Pancreas (tissue), 10 donors: Measurements from ENCODE around the gene TNFRSF21. TPM values are rescaled to one million over a fixed set of nuclear protein-coding genes. Genes with fewer than 3 reads are reported as not detected.
A peak's percentile ranks its signal among the peaks of the same experiment; 100 is the strongest.

ENCODE experiments used
- ATAC-seq, 4 donors: fragments of 200-7000 bp; cut with Tn5 transposase; one replicate each; pipeline versions ENCODE4 v1.8.0 to v1.9.1; 2020; ENCODE audit warnings: mild to moderate bottlenecking in 4 of 4, moderate library complexity in 4 of 4
- DNase-seq, 6 donors: peaks; one replicate each; pipeline ENCODE4 v3.0.0-alpha.2; 2020
- FAIRE-seq: peaks from 2 replicates; lab custom pipeline; 2012; peaks lifted over from hg19 to GRCh38; lab: Jason Lieb, UNC
- H3K27ac ChIP-seq, 4 donors: fragments of 200-600 bp; sonication (generic); 1 replicate in 3 of 4; 2 replicates in 1 of 4; pipeline versions ENCODE4 v1.5.0 to v1.8.0; 2020
- H3K27me3 ChIP-seq, 4 donors: fragments of 200-600 bp; one replicate each; pipeline ENCODE4 v1.8.0; 2021
- H3K36me3 ChIP-seq, 3 donors: fragments of 200-600 bp; sonication (generic) in 1 of 3; one replicate each; pipeline versions ENCODE4 v1.5.0 to v1.8.0; 2020 to 2021
- H3K4me1 ChIP-seq, 3 donors: fragments of 200-600 bp; one replicate each; pipeline ENCODE4 v1.8.0; 2021
- H3K4me3 ChIP-seq, 4 donors: fragments of 200-600 bp; sonication (generic) in 2 of 4; one replicate each; pipeline versions ENCODE4 v1.5.0 to v1.8.0; 2020 to 2021
- H3K9me3 ChIP-seq, 4 donors: fragments of 200-600 bp; one replicate each; pipeline ENCODE4 v1.8.0; 2021
- CTCF ChIP-seq, 4 donors: fragments of 200-600 bp; sonication (generic) in 3 of 4; IDR thresholded peaks; one replicate each; pipeline versions ENCODE4 v1.5.0 to v1.8.0; 2021; ENCODE audit warnings: antibody characterized with exemption in 4 of 4
- WGBS, 2 donors: extraction: QIAGEN DNeasy Blood & Tissue Kit; methylation state at CpG; one replicate each; pipeline ENCODE4 v1.1.7; 2013; 5-methylcytosine and 5-hydroxymethylcytosine counted together
- intact Hi-C, 3 donors: fragments of 100-400 bp; cut with DNase I; formaldehyde crosslinking; loops; one replicate each; pipeline versions ENCODE4 v1.11.1 to v1.14.2; 2022
- polyA plus RNA-seq, 2 donors: library from polyadenylated mRNA; stranded (reverse); fragments of 200-250 nt; gene quantifications; one replicate each; pipeline ENCODE4 v1.2.3, GENCODE V29; 2013
- total RNA-seq, 6 donors: library from RNA; stranded (reverse); fragmentation: NEBNext Ultra II Directional in 4 of 6; extraction: Animal tissue kit (Norgen Biotek cat#: 25700) in 4 of 6; gene quantifications; one replicate each; pipeline versions ENCODE4 v1.2.1 to v1.2.4, GENCODE V29; 2021 to 2023
- donor health status: healthy with polysubstance abuse.
- donor health status: DM: no; HTN: no; CAD: no; lungs with moderate emphysema.
- donor health status: DM: no; HTN: no; CAD: no.
- donor health status: control.
- donor health status: control.
- donor health status: Bipolar disorder and iron deficiency.
- donor health status: DM: yes; HTN: yes; CAD: no.
- donor health status: DM: no; HTN: no; CAD: no.
- donor health status: DM: no; HTN: no; CAD: no.
- donor health status: DM: yes; HTN: yes; CAD: no.

TNFRSF21 gene
- total and polyA plus RNA-seq, 8 donors: 9.7 to 50.1 (median 15.8) TPM

GRCh38 chr6:47302043-47302442, 7.7 kb downstream of the TNFRSF21 start:
- Histone ChIP-seq H3K4me3 (no peak overlapping the region), H3K9me3 (no peaks in the 10 kb centered on the region), H3K27ac (no peak overlapping the region), H3K4me1 (peaks cover 0 to 13% (median 0%) of the 10 kb centered on the region in 3 donors), H3K36me3 (no peaks in the 10 kb centered on the region), H3K27me3 (no peaks in the 10 kb centered on the region)
- DNase-seq (no peak), FAIRE-seq (no peak), ATAC-seq (peak in 2 of 4 donors; percentile 75 to 79)
- TF ChIP-seq CTCF (IDR thresholded peaks at IDR 0.05): no peak
- intact Hi-C loops: loop anchor here in 1 of 3 donors (10.0 kb wide), 1 partner anchor 57 kb away; no protein-coding TSS in a partner anchor
- WGBS, 2 donors: 81% methylated on average over 6 of the region's 6 CpGs

GRCh38 chr6:47301441-47301840, 8.3 kb downstream of the TNFRSF21 start:
- Histone ChIP-seq H3K9me3 (no peaks in the 10 kb centered on the region), H3K27me3 (no peaks in the 10 kb centered on the region), H3K36me3 (no peaks in the 10 kb centered on the region), H3K27ac (no peak overlapping the region), H3K4me1 (peaks cover 0 to 11% (median 0%) of the 10 kb centered on the region in 3 donors), H3K4me3 (no peak overlapping the region)
- ATAC-seq (no peak), DNase-seq (no peak), FAIRE-seq (no peak)
- 95 to 98% methylated on average over 4 of the region's 4 CpGs for WGBS, 2 donors
- intact Hi-C loops: loop anchor here in 1 of 3 donors (10.0 kb wide), 1 partner anchor 57 kb away; no protein-coding TSS in a partner anchor
- no peak for TF ChIP-seq CTCF (IDR thresholded peaks at IDR 0.05)

GRCh38 chr6:47300417-47300816, 9.3 kb downstream of the TNFRSF21 start:
- intact Hi-C loops: loop anchor here in 1 of 3 donors (10.0 kb wide), 1 partner anchor 56 kb away; no protein-coding TSS in a partner anchor
- no peaks in the 10 kb centered on the region for H3K9me3 ChIP-seq
- FAIRE-seq (no peak), ATAC-seq (no peak), DNase-seq (no peak)
- peaks cover 0 to 11% (median 0%) of the 10 kb centered on the region in 3 donors for H3K4me1 ChIP-seq
- no peak overlapping the region for H3K27ac ChIP-seq
- TF ChIP-seq CTCF (IDR thresholded peaks at IDR 0.05): no peak
- no peak overlapping the region for H3K4me3 ChIP-seq
- WGBS, 2 donors: 93 to 96% methylated on average over 5 of the region's 5 CpGs
- H3K27me3 ChIP-seq: no peaks in the 10 kb centered on the region
- H3K36me3 ChIP-seq: no peaks in the 10 kb centered on the region

GRCh38 chr6:47299965-47300364, 9.7 kb downstream of the TNFRSF21 start:
- no peak for TF ChIP-seq CTCF (IDR thresholded peaks at IDR 0.05)
- H3K4me1 ChIP-seq: peaks cover 0 to 11% (median 0%) of the 10 kb centered on the region in 3 donors
- no peak for FAIRE-seq
- no peak overlapping the region for H3K4me3 ChIP-seq
- intact Hi-C loops: loop anchor here in 1 of 3 donors (10.0 kb wide), 1 partner anchor 55 kb away; no protein-coding TSS in a partner anchor
- WGBS, 2 donors: 88 to 94% methylated on average over 4 of the region's 4 CpGs
- no peak for ATAC-seq
- H3K9me3 ChIP-seq: no peaks in the 10 kb centered on the region
- H3K27ac ChIP-seq: no peak overlapping the region
- no peak for DNase-seq
- no peaks in the 10 kb centered on the region for H3K36me3 ChIP-seq
- no peaks in the 10 kb centered on the region for H3K27me3 ChIP-seq

- H3K27ac ChIP-seq: no peak overlapping the region
- DNase-seq: no peak
- intact Hi-C loops: no loop called here
- no peak for FAIRE-seq
- no peaks in the 10 kb centered on the region for H3K27me3 ChIP-seq
- H3K4me1 ChIP-seq: peaks cover 0 to 6% (median 0%) of the 10 kb centered on the region in 3 donors
- no peak for ATAC-seq
- H3K9me3 ChIP-seq: no peaks in the 10 kb centered on the region
- no peak for TF ChIP-seq CTCF (IDR thresholded peaks at IDR 0.05)
- H3K36me3 ChIP-seq: no peaks in the 10 kb centered on the region
- H3K4me3 ChIP-seq: no peak overlapping the region
Measured at GRCh38 chr6:47298475-47298874, 11.2 kb downstream of the TNFRSF21 start.
